ENCODE data around the gene DHX34. TPM values are rescaled to one million over a fixed set of nuclear protein-coding genes. Genes with fewer than 3 reads are reported as not detected.
"Not testable (repeated sequence)": the region's sequence is repeated elsewhere in the genome, so short reads cannot be mapped to it uniquely, and the experiment has no call there.

The DHX34 gene
- total RNA-seq (2014; rRNA removed; shearing (Covaris generic)) = 10.0 and 12.6 TPM in 2 replicates
- 19.0 and 20.8 TPM in 2 replicates for polyA plus RNA-seq (2015; cell fraction: cytosol; rRNA removed)
- 95.9 and 135 TPM in 2 replicates for polyA plus RNA-seq (2015; cell fraction: nucleus; rRNA removed)

- peak; percentile 98 for DNase-seq (ENCODE audit: low read depth, low spot score)
- in situ Hi-C loops (cut with HindIII; ENCODE audit: low pct_unique_long_range_greater_than_20kb, low sequenced_read_pairs) = no loop called here
Measured at GRCh38 chr19:47348819-47349795, at the start of gene DHX34. Gene DHX34, plus strand, starts transcription at chr19:47349315. Its CDS starts 3,716 bp downstream, at chr19:47353031.

DNA sequence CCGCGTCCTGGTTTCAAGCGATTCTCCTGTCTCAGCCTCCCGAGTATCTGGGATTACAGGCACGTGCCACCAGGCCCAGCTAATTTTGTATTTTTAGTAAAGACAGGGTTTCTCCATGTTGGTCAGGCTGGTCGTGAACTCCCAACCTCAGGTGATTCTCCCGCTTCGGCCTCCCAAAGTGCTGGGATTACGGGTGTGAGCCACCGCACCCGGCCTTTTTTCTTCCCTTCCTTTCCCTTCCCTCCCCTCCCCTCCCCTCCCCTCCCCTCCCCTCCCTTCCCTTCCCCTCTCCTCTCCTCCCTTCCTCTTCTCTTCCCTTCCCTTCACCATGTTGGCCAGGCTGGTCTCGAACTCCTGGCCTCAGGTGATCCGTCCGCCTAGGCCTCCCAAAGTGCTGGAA lies 48.2 kb upstream of the DHX34 start:
- in situ Hi-C loops (cut with HindIII; ENCODE audit: low pct_unique_long_range_greater_than_20kb, low sequenced_read_pairs) = not testable (repeated sequence)

DNA sequence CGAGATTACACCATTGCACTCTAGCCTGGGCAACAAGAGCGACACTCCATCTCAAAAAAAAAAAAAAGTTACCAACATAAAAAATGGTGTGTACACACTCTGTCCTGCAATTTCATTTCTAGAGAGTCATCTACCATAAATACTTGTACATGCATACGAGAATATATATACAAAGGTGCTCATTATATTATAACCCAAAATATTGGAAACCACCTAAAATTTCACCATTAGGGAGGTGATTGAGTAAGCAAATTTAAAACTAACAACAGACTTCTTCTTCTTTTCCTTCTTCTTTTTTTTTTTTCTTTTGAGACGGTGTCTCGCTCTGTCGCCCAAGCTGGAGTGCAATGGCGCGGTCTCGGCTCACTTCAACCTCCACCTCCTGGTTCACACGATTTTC lies 46.9 kb upstream of the DHX34 start:
- in situ Hi-C loops (cut with HindIII; ENCODE audit: low pct_unique_long_range_greater_than_20kb, low sequenced_read_pairs) = no loop called here
- no peak for DNase-seq (ENCODE audit: low read depth, low spot score)

More for the DNA sequence above, 48.2 kb upstream of the DHX34 start:
- not testable (repeated sequence) for DNase-seq (ENCODE audit: low read depth, low spot score)

GRCh38 chr19:47303966-47304365 lies 45.1 kb upstream of the DHX34 start:
- in situ Hi-C loops (cut with HindIII; ENCODE audit: low pct_unique_long_range_greater_than_20kb, low sequenced_read_pairs) = no loop called here
- DNase-seq (ENCODE audit: low read depth, low spot score) = no peak

GRCh38 chr19:47305309-47305751 lies 43.8 kb upstream of the DHX34 start:
- in situ Hi-C loops (cut with HindIII; ENCODE audit: low pct_unique_long_range_greater_than_20kb, low sequenced_read_pairs) = no loop called here
- peak; percentile 81 for DNase-seq (ENCODE audit: low read depth, low spot score)

GRCh38 chr19:47306303-47306702 lies 42.8 kb upstream of the DHX34 start:
- no peak for DNase-seq (ENCODE audit: low read depth, low spot score)
- in situ Hi-C loops (cut with HindIII; ENCODE audit: low pct_unique_long_range_greater_than_20kb, low sequenced_read_pairs) = no loop called here

GRCh38 chr19:47309038-47309437 lies 40.1 kb upstream of the DHX34 start:
- peak; percentile 15 for DNase-seq (ENCODE audit: low read depth, low spot score)
- in situ Hi-C loops (cut with HindIII; ENCODE audit: low pct_unique_long_range_greater_than_20kb, low sequenced_read_pairs) = no loop called here

DNA sequence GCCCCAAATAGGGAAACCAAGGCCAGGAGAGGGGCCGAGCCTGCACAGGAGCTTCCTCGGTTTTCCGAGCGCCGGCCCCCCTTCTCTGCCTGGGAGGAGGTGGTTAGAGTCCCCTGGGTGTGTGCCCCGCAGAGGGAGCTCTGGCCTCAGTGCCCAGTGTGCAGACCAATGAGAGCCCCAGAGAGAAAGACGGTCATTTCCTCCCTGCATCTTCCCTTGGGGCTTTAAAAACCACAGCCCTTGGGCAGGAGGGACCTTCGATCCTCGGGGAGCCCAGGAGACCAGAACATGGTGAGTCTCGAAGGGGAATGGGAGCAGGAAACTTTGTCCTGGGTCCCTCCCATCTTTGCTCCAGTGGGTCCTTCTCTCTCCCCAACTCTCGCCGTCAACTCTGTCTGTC lies 39.5 kb upstream of the DHX34 start, which contains the start of gene C5AR1:
Gene C5AR1 (plus strand): TSS at position 254 of the 400 bp plus-strand sequence. CDS start 35 bp downstream, at position 289.
- DNase-seq (ENCODE audit: low read depth, low spot score) = no peak

DNA sequence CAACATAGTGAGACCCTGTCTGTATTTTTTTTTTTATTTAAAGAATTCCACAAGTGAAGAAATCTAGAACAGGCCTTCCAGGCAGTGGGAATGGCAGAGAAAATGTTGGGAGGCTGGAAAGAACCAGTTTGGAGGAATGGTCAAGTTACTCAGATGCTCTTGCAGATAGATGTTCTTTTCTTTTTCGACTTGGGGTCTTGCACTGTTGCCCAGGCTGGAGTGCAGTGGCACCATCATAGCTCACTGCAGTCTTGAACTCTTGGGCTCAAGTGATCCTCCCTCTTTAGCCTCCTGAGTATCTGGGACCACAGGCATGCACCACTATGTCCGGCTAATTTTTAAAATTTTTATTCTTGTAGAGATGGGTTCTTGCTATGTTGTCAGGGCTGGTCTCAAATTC lies 38.8 kb upstream of the DHX34 start:
- in situ Hi-C loops (cut with HindIII; ENCODE audit: low pct_unique_long_range_greater_than_20kb, low sequenced_read_pairs) = no loop called here
- no peak for DNase-seq (ENCODE audit: low read depth, low spot score)

More for the DNA sequence above, 39.5 kb upstream of the DHX34 start, which contains the start of gene C5AR1:
- in situ Hi-C loops (cut with HindIII; ENCODE audit: low pct_unique_long_range_greater_than_20kb, low sequenced_read_pairs) = no loop called here

DNA sequence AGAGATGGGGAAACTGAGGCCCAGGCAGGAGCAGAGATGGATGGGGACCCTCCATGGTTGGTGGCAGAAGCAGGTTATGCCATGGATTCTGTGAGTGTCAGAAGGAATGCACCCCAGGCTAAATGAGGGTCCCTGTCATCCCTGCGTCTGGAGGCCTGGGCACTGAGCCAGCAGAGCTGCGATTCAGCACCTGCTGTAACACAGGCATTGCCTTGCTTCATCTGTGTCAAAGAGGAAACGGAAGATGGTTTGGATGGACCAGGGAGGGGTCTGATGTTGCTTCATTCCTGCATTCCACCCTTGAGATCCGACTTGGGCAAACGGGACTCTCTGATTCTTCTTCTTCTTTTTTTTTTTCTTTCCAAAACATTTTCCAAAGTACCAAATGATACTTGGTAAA lies 38.3 kb upstream of the DHX34 start:
- in situ Hi-C loops (cut with HindIII; ENCODE audit: low pct_unique_long_range_greater_than_20kb, low sequenced_read_pairs) = no loop called here
- DNase-seq (ENCODE audit: low read depth, low spot score) = no peak

- no peak for DNase-seq (ENCODE audit: low read depth, low spot score)
- in situ Hi-C loops (cut with HindIII; ENCODE audit: low pct_unique_long_range_greater_than_20kb, low sequenced_read_pairs) = no loop called here
Measured at GRCh38 chr19:47312366-47313006, 36.6 kb upstream of the DHX34 start.

DNA sequence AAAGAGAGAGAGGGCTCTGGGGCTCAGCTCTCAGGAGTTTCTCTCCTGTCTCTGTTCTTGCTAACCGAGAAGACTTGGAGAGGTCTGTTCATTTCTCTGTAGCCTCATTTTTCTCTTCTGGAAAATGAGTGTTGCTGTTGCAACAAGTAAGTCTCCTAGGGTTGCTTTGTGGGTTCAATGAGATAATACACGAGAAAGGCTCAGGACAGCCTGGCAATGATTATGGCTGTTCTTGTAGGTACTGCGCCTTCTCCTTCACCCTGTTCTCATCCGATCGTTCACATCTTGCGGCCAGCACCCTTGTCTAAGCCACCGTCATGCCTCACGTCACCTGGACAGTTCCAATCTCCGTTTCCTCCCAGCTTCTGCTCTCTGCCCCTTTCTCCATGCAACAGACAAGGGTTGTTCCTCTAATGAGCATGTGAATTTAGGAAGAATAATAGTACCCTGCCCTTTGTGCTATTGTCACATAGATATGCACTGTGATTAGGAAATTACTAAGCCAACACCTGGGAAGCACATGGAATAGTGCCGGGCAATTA lies 35.3 kb upstream of the DHX34 start:
- no peak for DNase-seq (ENCODE audit: low read depth, low spot score)
- in situ Hi-C loops (cut with HindIII; ENCODE audit: low pct_unique_long_range_greater_than_20kb, low sequenced_read_pairs) = no loop called here

GRCh38 chr19:47315125-47315821 lies 33.8 kb upstream of the DHX34 start:
- in situ Hi-C loops (cut with HindIII; ENCODE audit: low pct_unique_long_range_greater_than_20kb, low sequenced_read_pairs) = no loop called here
- peak; percentile 91 for DNase-seq (ENCODE audit: low read depth, low spot score)

- in situ Hi-C loops (cut with HindIII; ENCODE audit: low pct_unique_long_range_greater_than_20kb, low sequenced_read_pairs) = no loop called here
Measured at GRCh38 chr19:47316513-47316912, 32.6 kb upstream of the DHX34 start.

GRCh38 chr19:47319923-47320871 lies 28.9 kb upstream of the DHX34 start:
- no peak for DNase-seq (ENCODE audit: low read depth, low spot score)
- in situ Hi-C loops (cut with HindIII; ENCODE audit: low pct_unique_long_range_greater_than_20kb, low sequenced_read_pairs) = no loop called here

More at GRCh38 chr19:47316513-47316912, 32.6 kb upstream of the DHX34 start:
- DNase-seq (ENCODE audit: low read depth, low spot score) = no peak

DNA sequence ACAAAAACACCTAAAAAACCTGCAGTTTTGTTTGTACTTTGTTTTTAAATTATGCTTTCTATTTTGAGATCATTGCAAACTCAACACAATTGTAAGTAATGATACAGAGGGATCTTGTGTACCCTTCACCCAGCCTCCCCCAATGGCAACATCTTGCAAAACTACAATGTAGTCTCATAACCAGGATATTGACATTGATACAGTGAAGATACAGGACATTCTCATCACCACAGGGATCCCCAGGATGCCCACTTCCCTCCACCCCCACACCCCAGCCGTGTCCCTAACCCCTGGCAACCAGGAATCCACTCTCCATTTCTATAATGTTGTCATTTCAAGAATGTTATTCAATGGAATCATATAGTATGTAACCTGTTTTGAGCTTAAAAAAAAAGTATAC lies 27.5 kb upstream of the DHX34 start:
- in situ Hi-C loops (cut with HindIII; ENCODE audit: low pct_unique_long_range_greater_than_20kb, low sequenced_read_pairs) = no loop called here
- no peak for DNase-seq (ENCODE audit: low read depth, low spot score)

Data from SK-MEL-5 (cell line).